ENCODE measurements around the gene ABLIM2.

ABLIM2 gene

DNA sequence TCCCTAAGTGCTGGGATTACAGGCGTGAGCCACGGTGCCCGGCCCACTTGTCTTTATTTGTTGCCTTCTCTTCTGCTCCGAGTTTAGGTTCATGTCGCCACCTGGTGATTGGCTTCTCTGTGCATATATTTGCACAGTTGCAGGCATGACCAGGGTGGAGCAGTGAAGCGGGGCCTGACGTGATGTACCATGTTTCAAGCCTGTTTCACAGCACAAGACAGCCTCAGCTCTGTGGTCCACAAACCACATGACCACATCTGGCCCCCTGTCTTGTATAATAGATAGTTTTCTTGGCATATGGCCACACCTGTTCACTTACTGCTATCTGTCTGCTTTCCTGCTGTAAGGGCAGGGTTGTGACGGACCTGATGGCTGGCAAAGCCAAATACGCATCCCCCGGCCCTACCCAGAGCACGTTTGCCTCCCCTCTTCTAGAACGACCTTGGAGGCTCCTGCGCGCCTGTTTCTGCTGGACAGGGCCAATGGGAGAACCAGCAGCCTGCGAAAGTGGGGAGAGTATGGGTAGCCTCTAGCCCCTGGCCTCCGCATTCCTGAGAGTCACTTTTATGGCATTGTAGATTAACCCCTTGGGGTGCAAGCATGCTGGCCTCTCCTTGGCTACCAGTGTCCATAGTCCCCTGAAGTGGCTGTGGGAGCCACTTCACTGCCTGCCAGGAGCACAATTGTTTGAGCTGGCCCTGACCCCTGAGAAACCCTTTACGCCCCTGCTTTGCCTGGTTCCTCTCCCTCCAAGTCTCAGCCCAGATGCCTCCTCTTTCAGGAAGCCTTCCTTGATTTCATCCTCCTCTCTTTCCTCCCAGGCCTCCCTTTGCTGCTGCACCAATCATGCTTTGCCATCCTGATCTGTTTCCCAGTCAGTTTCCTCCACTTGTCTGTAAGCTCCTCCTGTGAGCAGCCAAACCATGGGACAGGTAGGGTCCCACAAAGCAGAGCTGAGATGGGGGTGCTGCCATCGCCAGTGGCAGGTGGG is 34.4 kb upstream of the ABLIM2 start:
- DNase-seq (ENCODE audit: low spot score), result peak; percentile 19

DNA sequence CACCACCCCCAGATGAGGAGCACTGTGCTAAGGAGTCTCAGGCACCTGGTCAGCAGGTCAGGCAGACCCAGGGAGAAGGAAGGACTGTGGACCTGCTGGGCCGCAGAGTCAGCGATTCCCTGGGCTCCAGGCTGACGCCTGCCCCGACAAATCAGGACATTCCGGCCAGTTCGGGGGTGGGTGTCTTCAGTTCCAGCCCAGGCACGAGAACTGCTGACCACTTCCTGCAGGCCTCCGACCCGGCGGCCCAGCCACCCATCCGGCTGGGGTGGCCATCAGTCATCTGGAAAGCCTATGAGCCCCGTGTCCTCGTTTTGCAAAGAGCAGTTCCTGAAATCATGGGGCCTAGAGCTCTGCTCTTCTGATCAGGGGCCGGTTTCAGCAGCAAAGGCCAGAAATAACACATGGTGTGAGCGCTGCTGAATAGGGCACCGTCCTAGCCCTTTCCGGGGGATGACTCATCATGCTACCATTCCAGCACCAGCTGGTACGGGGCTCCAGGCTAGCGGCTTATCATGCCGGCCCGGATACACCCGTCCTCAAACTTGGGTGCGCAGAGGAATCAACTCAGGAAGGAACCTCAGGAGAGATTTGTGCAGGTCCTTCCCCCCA is 32.6 kb upstream of the ABLIM2 start:
- DNase-seq (ENCODE audit: low spot score), result peak; percentile 6

DNA sequence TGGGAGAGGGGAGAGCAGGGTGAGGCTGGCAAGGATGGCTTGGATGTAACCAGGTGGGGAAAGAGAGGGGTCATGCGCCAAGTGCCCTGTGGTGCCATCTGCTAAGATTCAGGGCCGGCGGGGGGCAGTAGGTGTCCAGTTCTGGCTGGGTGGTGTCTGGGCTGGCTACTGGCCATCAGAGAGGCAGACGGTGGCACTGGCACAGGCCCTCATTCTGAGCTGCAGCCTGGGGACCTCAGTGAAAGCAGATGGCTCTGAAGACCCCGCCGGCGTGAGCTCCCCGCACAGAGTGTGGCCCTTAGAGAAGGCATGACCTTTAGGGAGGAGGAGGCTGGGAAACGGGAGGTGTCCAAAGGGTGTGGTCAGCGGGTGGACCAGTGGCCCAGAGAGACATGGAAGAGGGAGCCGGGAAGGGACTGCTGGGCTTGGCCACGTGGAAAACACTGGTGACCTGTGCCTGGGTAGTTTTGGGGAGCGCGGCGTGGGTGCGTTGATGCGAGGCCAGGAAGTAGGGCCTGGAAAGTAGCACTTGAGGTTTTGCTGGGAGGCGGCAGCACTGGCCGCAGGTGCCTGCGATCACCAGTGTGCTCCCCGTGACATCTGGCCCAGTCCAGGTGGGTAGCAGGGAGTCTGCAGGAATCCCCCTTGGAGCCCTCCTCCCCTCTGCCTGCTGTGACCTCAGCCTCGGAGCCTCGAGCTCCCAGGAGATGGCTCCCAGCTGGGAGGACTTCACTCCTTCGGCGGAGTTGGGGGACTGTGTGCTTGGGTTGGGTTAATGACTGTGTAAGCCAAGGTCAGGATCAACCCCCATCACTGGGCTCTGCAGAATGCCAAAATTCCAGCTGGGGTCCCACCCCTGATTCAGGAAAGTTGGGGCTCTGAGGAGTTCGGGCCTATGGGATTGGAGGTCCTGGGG is 31.2 kb upstream of the ABLIM2 start:
- DNase-seq (ENCODE audit: low spot score), result peak; percentile 58

DNA sequence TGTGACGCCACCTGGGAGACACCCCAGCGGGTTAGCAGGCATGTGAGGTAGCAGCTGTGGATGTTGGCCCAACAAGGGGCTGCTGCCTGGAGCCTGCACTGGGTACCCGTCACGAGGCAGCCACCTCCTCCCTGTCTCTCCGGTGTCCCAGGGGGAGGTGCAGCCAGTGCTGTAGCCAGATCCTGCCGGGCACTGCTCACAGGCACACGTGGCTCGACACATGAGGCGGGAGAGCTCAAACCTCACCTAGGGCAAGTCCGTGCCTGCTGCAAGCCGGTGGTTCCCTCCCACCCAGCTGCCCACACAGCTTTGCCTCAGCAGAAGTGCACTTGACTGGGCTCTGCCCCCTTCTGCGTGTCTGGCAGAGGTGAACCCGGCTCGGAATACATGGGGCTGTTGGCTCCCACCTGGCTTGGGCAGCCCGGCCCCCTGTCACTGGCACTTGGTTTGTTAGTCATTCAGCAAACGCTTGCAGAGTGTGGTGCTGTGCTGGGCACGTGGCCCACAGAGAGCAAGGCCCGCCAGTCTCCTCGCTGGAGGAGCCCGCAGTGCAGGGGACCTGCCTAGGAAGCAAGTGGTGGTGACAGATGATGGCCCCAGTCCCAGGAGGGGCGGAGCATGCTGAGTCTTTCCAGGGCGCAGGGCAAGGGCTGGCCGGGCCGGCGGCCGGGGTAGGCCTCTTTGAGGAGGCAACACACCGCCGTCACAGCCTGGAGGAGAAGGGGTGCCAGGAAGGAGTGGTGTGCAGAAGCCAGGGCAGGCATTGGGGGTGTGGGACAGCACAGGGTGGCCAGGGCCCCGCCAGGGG is 30.3 kb upstream of the ABLIM2 start:
- DNase-seq (ENCODE audit: low spot score), result peak; percentile 28

DNA sequence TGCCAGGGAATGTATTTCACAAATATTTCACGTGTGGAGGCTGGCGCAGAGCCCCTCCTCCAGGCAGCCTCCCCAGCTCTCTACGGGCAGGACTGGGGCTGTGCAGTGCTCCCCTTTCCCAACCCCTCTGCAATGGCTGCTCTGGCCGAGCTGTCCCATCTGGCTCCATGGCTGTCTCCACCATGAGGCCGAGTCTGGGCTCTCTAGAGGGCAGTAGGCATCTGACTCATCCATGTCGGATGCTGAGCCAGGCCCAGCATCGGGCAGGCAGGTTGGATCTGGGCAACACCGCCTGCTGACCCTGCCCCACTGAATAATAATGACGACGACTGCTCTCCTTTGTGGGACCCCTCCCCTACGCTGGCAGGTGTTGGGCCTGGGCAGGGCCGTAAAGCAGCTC is 29.5 kb upstream of the ABLIM2 start:
- DNase-seq (ENCODE audit: low spot score), result peak; percentile 24

DNA sequence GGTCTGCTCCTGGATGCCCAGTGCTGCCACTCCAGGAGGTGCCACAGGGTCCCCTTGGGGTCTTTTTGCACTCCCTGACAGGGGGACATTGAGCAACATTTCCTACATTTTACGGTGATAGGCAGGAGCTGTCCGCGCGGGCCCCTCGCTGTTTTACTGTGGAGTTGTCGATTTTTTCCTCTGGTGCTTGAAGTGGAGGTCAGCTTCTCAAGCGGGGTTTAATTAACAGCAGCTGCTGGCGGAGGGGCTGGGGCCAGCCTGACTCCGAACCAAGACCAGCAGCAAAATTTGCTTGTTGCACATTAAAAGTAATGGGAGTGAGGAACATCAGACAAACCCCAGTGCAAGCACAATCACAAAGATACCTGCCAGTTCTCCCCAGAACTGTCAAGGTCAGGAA is 27.3 kb upstream of the ABLIM2 start:
- DNase-seq (ENCODE audit: low spot score), result no peak

DNA sequence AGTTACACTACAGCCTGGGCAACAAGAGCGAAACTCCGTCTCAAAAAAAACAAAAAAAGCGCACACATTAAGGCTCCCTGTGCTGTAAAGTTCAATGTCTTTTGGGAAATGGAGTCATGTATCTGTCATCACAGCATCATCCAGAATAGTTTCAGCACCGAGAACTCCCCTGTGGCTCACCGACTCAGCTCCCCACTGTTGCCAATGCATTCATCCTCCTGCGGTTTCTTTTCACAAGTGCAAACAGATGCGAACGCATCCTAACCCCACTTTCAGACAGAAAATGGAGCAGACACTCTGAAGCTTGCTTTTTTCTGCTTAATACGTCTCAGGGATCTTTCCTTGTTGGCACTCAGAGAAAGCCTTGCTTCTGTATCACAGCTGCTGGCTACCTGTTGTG is 26.7 kb upstream of the ABLIM2 start:
- DNase-seq (ENCODE audit: low spot score), result no peak

DNA sequence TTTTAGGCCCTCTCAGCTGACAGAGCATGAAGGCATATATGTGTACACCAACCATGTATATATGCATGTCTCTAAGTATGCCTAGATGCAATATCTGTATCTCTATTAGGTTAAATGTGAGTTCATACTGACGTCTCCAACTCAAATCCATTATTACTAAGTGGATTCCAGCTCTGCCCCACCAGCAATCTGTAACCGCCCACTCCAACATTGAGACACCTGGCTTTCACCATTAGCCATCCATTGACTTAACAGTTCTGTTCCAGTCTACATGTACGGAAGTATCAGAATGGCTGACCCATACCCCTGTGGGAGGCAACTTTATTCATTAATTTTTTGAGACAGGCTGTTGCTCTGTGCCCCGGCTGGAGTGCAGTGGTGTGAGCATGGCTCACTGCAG is 25.4 kb upstream of the ABLIM2 start:
- no peak for DNase-seq (ENCODE audit: low spot score)

DNA sequence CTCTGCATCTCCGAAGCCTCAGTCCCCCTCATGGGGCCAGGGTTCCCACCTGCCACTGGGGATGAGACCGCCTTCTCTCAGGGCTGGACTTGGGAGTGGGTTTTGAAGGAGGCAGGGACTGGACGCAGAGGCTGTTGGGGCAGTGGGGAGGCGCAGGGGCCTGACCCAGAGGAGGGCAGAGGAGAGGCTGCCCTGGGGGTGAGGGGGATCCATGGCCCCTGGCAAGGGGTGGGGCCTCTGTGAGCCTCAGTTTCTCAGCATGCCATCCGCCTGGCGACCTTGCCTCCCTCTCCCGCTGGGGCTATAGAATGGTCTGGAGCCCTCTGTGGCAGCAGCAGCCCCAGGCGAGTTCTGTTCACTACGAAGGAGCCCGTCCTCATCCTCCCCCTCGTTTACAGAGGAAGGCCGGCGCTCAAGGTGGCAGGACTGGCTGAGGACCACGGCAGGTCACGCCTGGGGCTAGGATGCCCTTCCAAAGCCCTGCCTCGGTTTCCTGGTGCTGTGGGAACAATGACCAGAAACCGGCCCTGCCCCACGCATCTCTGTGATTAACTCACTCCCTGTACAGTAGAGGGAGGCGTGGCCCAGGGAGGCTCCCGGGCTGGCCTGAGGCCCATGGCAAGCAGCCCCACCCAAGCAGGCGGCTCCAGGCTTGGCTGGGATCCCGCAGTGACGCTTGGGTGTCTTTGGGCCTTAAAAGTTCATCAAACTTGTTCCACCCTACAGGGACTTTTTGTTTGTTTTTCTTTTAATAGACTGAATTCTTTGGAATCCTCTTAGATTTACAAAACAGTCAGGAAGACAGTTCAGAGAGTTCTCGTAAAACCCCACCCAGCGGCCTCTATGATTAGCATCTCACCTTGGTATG is 24.5 kb upstream of the ABLIM2 start:
- DNase-seq (ENCODE audit: low spot score), result no peak

DNA sequence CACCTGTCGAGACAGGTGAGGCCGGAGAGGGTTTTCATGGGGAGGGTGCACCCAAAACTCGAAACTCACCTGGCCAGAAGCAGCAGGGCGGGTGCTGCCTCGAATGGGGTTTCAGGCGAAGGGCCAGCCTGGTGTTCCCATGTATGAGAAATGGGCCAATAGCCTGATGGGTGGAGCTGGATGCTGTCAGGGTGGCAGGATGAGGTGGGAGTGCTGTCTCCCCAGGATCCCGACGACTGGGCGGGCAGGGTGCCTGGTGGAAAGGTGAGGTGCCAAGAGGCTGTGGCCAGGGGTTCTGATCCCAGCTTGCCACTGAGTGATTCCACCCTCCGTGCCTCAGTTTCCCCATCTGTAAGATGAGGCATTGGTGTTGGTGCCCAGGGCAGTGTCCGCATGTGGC is 23.7 kb upstream of the ABLIM2 start:
- DNase-seq (ENCODE audit: low spot score), result no peak

DNA sequence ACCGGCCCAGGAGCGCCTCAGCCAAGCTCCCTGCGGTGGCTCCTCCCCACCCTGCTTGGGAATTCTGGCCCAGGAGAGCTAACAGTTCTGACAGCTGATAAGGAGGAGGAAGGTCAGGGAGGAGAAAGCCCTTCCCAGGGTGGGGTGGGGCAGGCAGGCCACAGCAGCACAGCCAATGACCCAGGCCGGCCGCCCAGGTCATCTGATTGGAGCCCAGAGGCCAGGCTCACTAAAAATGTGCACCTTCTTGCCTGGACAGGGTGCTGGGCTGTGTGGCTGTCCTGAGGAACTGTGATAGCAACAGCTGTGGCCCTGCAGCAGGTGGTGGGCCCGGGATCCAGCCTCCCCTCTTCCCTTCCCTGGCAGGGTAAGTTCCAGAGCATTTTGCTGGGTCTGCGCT is 23.2 kb upstream of the ABLIM2 start:
- DNase-seq (ENCODE audit: low spot score), result no peak

DNA sequence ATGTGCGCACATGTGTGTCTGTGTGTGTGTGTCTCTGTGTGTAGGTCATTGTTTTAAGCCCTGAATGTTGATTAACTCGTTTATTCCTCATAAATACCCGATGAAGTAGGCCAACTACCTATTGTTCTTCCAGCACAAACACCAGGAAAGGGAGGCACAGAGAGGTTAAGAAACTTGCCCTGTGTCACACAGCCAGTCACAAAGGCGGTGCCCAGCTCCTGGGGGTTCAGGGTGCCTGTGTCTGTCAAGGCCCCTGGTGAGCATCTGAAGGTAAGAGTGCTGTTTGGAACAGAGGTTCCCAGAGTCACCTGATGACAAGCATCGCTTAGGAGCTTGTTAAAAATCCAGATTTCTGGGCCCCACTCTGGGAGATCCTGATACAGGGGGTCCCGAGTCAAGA is 22.5 kb upstream of the ABLIM2 start:
- no peak for DNase-seq (ENCODE audit: low spot score)

DNA sequence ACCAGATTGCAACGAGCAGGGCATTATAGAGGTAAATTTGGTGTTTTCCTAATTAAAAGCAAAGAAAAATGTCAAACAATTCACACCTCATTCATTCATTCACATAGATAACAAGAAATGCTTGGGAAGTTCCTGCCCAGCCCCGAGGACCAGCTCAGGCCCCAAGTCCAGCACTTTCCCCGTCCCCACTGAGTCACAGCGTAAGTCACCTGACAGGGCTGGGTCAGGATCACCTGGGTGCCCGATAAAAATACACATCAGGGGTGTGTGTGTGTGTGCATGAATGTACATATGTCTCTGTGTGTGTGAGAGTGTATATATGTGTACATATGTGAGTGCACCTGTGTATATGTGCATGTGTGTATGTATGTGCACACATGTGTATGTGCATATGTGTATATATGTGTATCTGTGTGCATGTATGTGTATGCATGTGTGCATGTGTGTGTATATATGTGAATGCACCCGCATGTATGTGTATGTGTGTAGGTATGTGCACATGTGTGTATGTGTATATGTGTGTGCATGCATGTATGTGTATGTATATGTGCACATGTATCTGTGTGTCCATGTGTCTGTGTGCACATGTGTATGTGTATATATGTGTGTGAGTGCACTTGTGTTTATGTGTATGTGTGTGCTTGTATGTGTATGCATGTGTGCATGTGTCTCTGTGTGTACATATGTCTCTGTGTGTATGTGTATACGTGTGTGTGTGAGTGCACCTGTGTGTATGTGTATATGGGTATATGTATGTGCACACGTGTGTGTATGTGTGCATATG is 21.9 kb upstream of the ABLIM2 start:
- DNase-seq (ENCODE audit: low spot score), result no peak

DNA sequence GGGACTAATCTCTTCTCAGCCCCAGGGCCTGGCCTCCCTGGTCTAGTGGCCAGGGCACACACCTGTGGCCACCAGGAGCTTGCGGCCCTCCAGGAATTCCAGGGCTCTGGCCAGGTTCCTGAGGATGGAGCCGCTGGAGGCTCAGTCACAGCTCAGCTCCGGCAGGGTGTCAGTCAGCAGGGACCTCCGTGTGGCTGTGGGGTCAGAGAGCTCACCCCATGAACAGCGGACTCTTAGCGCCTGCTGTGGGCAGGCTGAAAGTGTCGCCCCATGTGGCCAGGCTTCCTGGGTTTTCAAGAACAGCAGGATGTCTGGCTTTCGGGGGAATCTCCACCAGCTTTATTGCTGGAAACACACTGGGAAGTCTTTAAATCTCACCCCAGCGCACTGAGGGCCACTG is 21.2 kb upstream of the ABLIM2 start:
- no peak for DNase-seq (ENCODE audit: low spot score)

DNA sequence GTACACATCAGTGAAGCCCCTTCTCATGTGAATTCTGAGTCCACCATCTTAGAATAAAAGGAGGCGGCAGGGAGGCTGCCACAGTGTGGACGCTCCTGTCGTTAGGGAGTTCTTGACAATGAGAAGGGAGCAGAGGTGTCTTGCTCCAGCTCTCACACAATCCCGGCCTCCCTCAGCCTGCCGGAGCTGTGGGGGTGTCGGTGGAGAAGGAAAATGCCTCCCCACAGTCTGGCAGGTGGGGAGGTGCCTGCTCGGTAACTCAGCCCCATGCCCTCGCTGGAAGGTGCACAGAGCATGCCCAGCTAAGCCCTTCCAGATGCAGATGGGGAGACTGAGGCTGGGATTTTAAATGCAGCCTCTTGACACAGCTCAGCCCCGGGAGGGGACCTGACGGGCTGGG is 20.5 kb upstream of the ABLIM2 start:
- DNase-seq (ENCODE audit: low spot score), result no peak

DNA sequence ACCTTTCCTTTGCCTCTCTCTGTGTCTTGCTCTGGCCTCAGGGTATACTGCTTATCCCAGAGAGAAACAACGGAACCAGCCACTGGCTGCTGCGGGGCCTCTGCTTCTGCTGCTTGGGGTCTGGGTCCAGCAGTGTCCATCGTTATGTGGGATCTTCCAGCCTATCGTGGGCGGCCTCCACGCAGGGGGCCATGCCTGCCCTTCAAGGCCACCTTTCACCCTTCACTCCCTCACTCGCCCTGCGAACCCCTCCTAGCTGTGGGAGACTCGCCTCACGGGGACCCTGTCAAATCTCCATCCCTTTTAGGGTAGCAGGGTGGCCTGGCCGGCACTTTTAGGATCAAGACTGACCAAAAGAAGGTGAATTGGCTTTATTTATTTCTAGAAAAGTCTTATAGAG is 19.3 kb upstream of the ABLIM2 start:
- no peak for DNase-seq (ENCODE audit: low spot score)

DNA sequence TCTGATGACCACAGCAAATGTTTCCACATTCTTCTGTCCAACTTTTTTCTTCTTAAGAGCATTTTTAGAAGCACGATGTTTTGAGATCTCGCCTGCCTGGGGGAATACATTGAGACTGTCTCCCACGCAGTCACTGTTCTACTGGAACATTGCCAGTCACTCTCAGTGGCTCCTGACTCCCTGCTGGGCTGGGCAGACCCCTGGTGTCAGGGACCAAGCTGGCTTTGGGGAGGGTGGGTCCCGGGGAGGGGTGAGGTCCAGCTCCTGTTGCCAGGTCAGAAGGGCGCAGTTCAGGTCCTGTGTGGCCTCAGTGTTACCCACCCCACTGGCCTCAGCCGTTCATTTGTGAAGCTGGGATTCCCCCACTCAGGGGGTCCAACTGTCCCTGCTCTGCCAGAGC is 18.9 kb upstream of the ABLIM2 start:
- DNase-seq (ENCODE audit: low spot score), result no peak

DNA sequence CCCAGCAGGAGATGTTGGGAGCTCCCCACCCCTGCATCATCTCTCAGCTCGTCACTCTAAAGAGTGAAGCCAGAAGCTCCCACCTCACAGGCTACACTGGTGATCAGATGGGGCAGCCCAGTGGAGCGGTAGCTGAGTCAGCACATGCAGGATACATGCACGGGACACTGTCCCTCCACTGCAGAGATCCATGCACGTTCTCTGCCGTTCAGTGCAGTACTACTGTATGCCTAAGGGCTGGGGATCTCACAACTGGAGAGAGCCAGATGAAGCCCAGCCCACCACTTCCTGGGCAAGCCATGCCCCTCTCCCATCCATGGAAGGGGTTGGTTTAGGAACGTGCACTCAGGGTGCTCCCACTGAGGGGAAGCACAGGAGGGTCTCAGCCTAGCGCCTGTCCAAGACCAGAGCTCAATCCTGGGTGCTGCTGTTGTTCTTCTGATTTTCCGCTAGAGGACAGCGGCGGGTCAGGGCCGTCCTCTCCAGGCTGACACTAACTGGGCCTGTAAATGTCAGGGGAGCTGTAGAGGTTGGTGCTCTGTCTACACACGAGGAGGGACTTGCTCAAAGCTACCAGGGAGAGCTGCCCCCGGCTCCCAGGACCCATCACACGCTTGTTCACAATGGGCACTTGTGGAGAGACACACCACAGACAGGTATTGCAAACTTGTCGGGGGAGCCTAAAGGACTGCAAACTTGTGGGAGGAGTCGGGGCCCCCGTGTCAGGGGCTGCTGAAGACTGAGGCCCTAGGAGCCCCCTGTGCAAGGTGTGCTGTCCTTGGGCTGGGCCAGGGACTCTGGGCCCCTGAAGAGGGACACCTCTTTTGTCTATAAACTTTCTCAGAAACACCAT is 18.2 kb upstream of the ABLIM2 start:
- DNase-seq (ENCODE audit: low spot score), result peak; percentile 50

DNA sequence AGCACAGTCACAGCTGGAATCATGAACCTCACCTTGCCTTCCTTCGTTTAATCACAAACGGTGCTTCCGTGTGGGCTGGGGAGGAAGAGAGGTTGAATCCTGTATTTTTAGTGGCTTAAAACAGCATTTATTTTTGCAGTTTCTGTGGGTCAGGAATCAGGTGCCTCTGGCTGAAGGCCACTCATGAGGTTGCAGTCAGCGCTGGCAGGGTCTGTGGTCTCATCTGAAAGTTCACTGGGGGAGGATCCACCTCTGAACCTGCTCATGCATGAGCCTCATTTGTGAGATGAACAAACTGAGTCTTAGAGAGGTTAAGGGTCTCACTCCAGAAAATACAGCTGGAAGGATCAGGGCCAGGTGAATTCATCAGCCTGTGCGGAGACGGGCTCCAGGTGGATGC is 17.1 kb upstream of the ABLIM2 start:
- no peak for DNase-seq (ENCODE audit: low spot score)
